Vagina (tissue), 2 donors: Measurements from ENCODE around the gene ZMYND8.

ENCODE experiments used
- CTCF ChIP-seq, 3 experiments: fragments of 450-650 bp in 2 of 3; fragments of 200-600 bp in 1 of 3; sonication (generic) in 1 of 3; IDR thresholded peaks; one replicate each; pipeline ENCODE4 v1.5.1; 2017 to 2019; ENCODE audit warnings: antibody characterized with exemption in 3 of 3, mild to moderate bottlenecking in 2 of 3, moderate library complexity in 2 of 3
- POLR2A ChIP-seq, 2 donors: fragments of 450-650 bp; IDR thresholded peaks; one replicate each; pipeline ENCODE4 v1.6.1; 2017; ENCODE audit warnings: antibody characterized with exemption in 2 of 2, mild to moderate bottlenecking in 2 of 2, moderate library complexity in 2 of 2

- TF ChIP-seq POLR2A (IDR thresholded peaks at IDR 0.05) (peak in 1 of 2 donors; percentile 15), CTCF (IDR thresholded peaks at IDR 0.05) (no peak)
Measured at GRCh38 chr20:47336129-47336754, 20.3 kb downstream of the ZMYND8 start.
